HepG2 (cell line): Measurements from ENCODE around the gene TTC28. TPM values are rescaled to one million over a fixed set of nuclear protein-coding genes. Genes with fewer than 3 reads are reported as not detected.

Experiments
- ATAC-seq: fragments of 200-7000 bp; cut with Tn5 transposase; 3 replicates; pipeline ENCODE4 v1.9.1; 2020; ENCODE audit warnings: mild to moderate bottlenecking, moderate library complexity
- BruUV-seq: library from RNA; stranded (reverse); fragments of 400-500 nt; replicated peaks from 2 replicates; lab custom pipeline; 2021; lab: Mats Ljungman, UMichigan
- CTCF ChIA-PET: fragments of 300-600 bp; formaldehyde crosslinking; extraction: SDS; loops from one replicate; lab custom pipeline; 2021; ENCODE audit warnings: low total read pairs, inconsistent platforms, low intra/inter-chr PET ratio; lab: Yijun Ruan, JAX
- POLR2A ChIA-PET: fragments of 350-600 bp; sonication (Branson Sonifier 250); formaldehyde crosslinking; loops from one replicate; lab custom pipeline; 2020; ENCODE audit warnings: antibody characterized with exemption, inconsistent platforms; lab: Yijun Ruan, JAX
- DNase-seq: peaks from one replicate; pipeline ENCODE4 v3.0.0-alpha.2; 2015; ENCODE audit warnings: low spot score
- FAIRE-seq: peaks from 3 replicates; lab custom pipeline; 2011; peaks lifted over from hg19 to GRCh38; lab: Jason Lieb, UNC
- H2AFZ ChIP-seq: one replicate; pipeline ENCODE4 v1.6.1; 2011; ENCODE audit warnings: low read length, inconsistent platforms
- H3K27ac ChIP-seq: fragments of 300-600 bp; 3 replicates; pipeline ENCODE4 v1.8.0; 2011; ENCODE audit warnings: mixed run types, mild to moderate bottlenecking, mixed read lengths, low read length, inconsistent platforms; ENCODE audit not compliant: insufficient read depth; ENCODE audit errors: extremely low read length
- H3K27me3 ChIP-seq, 2 experiments: fragments of 200-600 bp in 1 of 2; 2 replicates in 1 of 2; 3 replicates in 1 of 2; pipeline versions ENCODE4 v1.6.0 to v1.8.0; 2011; ENCODE audit warnings: low read length in 2 of 2, mild to moderate bottlenecking in 2 of 2, moderate library complexity in 2 of 2, inconsistent platforms in 1 of 2; ENCODE audit not compliant: insufficient read depth in 2 of 2, control insufficient read depth in 1 of 2
- H3K36me3 ChIP-seq, 2 experiments: fragments of 200-600 bp in 1 of 2; replicated peaks in 1 of 2; 2 replicates in 1 of 2; 3 replicates in 1 of 2; pipeline versions ENCODE4 v1.5.1 to v1.8.0; 2011; ENCODE audit warnings: low read length in 2 of 2, inconsistent platforms in 1 of 2; ENCODE audit not compliant: insufficient read depth in 2 of 2, control insufficient read depth in 1 of 2
- H3K4me1 ChIP-seq: 2 replicates; pipeline ENCODE4 v1.5.1; 2012; ENCODE audit warnings: low read length, inconsistent platforms; ENCODE audit not compliant: insufficient read depth
- H3K4me2 ChIP-seq: 2 replicates; pipeline ENCODE4 v1.6.0; 2011; ENCODE audit warnings: low read depth, low read length, inconsistent platforms
- H3K4me3 ChIP-seq, 3 experiments: fragments of 200-600 bp in 1 of 3; sonication (generic), shearing (Covaris generic) in 1 of 3; replicated peaks in 1 of 3; 2 replicates each; pipeline ENCODE4 v1.5.1; 2011 to 2016; ENCODE audit warnings: low read length in 3 of 3, inconsistent platforms in 2 of 3, low read depth in 2 of 3, mild to moderate bottlenecking in 2 of 3, control low read depth in 1 of 3, mixed read lengths in 1 of 3; ENCODE audit not compliant: insufficient read depth in 1 of 3
- H3K79me2 ChIP-seq: one replicate; pipeline ENCODE4 v1.6.1; 2011; ENCODE audit warnings: low read length, inconsistent platforms; ENCODE audit not compliant: insufficient read depth
- H3K9ac ChIP-seq: 2 replicates; pipeline ENCODE4 v1.6.0; 2011; ENCODE audit warnings: mild to moderate bottlenecking, low read depth, low read length, inconsistent platforms; ENCODE audit not compliant: insufficient read depth
- H3K9me3 ChIP-seq: 2 replicates; pipeline ENCODE4 v1.5.1; 2012; ENCODE audit warnings: mild to moderate bottlenecking, low read length
- H4K20me1 ChIP-seq: 2 replicates; pipeline ENCODE4 v1.6.0; 2011; ENCODE audit warnings: inconsistent platforms, mild to moderate bottlenecking, low read length, moderate library complexity; ENCODE audit not compliant: insufficient read depth
- ATRX ChIP-seq: sonication (generic); formaldehyde crosslinking; IDR thresholded peaks from 2 replicates; pipeline ENCODE4 v1.4.0; 2020; ENCODE audit warnings: missing genetic modification reagents, borderline replicate concordance
- GTF3A ChIP-seq: sonication (generic); formaldehyde crosslinking; conservative IDR thresholded peaks from 2 replicates; pipeline ENCODE4 v1.4.0; 2020; ENCODE audit warnings: mild to moderate bottlenecking, missing genetic modification reagents
- JUND ChIP-seq: sonication (generic); formaldehyde crosslinking; IDR thresholded peaks from 2 replicates; pipeline ENCODE4 v1.8.0; 2022; ENCODE audit warnings: mild to moderate bottlenecking, missing genetic modification reagents
- RFX3 ChIP-seq: IDR thresholded peaks from 2 replicates; pipeline ENCODE4 v1.6.1; 2016; ENCODE audit warnings: missing biosample characterization, missing genetic modification reagents
- SP140L ChIP-seq: sonication (generic); formaldehyde crosslinking; IDR thresholded peaks from 2 replicates; pipeline ENCODE4 v1.4.0; 2020; ENCODE audit warnings: missing genetic modification reagents, borderline replicate concordance
- THAP7 ChIP-seq: sonication (generic); formaldehyde crosslinking; IDR thresholded peaks from 2 replicates; pipeline ENCODE4 v1.8.1; 2023; ENCODE audit warnings: mild to moderate bottlenecking, missing genetic modification reagents
- ZFP36 ChIP-seq: fragments of 150-350 bp; IDR thresholded peaks from 2 replicates; pipeline ENCODE4 v1.6.1; 2018; ENCODE audit warnings: borderline replicate concordance, low read length, low read depth; ENCODE audit not compliant: partially characterized antibody
- ZNF589 ChIP-seq: sonication (generic); formaldehyde crosslinking; conservative IDR thresholded peaks from 2 replicates; pipeline ENCODE4 v1.8.0; 2022; ENCODE audit warnings: mild to moderate bottlenecking, moderate library complexity, missing genetic modification reagents
- WGBS: methylation state at CpG from one replicate; pipeline ENCODE4 v1.1.6; 2017; ENCODE audit warnings: low lambda C conversion rate; 5-methylcytosine and 5-hydroxymethylcytosine counted together
- in situ Hi-C: cut with HindIII; loops from 2 replicates; pipeline ENCODE4 v1.10.0; 2017; ENCODE audit warnings: low pct_unique_long_range_greater_than_20kb; ENCODE audit not compliant: extremely low pct_ligation_motif_present
- intact Hi-C: fragments of 100-400 bp; cut with micrococcal nuclease; formaldehyde crosslinking; loops from one replicate; pipeline ENCODE4 v1.10.0; 2022; ENCODE audit not compliant: unreplicated experiment
- polyA plus RNA-seq, 8 experiments: library from polyadenylated mRNA; depleted of rRNA in 3 of 8; stranded (reverse) in 7 of 8; unstranded in 1 of 8; fragments of >200 nt; fragmentation: Illumina TruSeq in 4 of 8; extraction: Trizol in 4 of 8; gene quantifications; 2 replicates each; pipeline versions ENCODE4 v1.2.1 to v1.2.3, GENCODE V29; 2011 to 2016; ENCODE audit warnings: low read depth in 4 of 8, missing spikeins in 1 of 8, mixed read lengths in 1 of 8; ENCODE audit not compliant: insufficient read depth in 1 of 8
- total RNA-seq, 5 experiments: library from RNA; depleted of rRNA; stranded (reverse); fragments of >200 nt; fragmentation: Illumina TruSeq; extraction: Trizol; gene quantifications; 2 replicates each; pipeline ENCODE4 v1.2.3, GENCODE V29; 2016; ENCODE audit warnings: low read depth in 1 of 5

The TTC28 gene
- total and polyA plus RNA-seq, 2 of the 13 experiments (the other 11 are each of a cell fraction or from before 2014, with no cell fraction given): 4.2 to 13.1 TPM

GRCh38 chr22:28188178-28188879, 491.3 kb downstream of the TTC28 start:
- Histone ChIP-seq H2AFZ (no peak overlapping the region), H3K4me1 (no peaks in the 10 kb centered on the region), H4K20me1 (no peaks in the 10 kb centered on the region)
- no peak for ATAC-seq
- WGBS: 87% methylated on average over 5 of the region's 5 CpGs
- FAIRE-seq: no peak
- TF ChIP-seq ZNF589 (CRISPR knock-in tag): no peak
- TF ChIP-seq SP140L (CRISPR knock-in tag): no peak
- no peak for TF ChIP-seq JUND (CRISPR knock-in tag)
- TF ChIP-seq RFX3 (CRISPR knock-in tag): no peak
- no peak for TF ChIP-seq GTF3A (CRISPR knock-in tag)
- no peak for TF ChIP-seq ATRX (CRISPR knock-in tag)
- TF ChIP-seq ZFP36: no peak
- TF ChIP-seq THAP7: no peak
- TF ChIP-seq, all 625 proteins: peak for 0
- intact Hi-C loops (no loop called here), in situ Hi-C loops (no loop called here)
- H3K4me3 ChIP-seq: no peak overlapping the region
- no peak overlapping the region for H3K27ac ChIP-seq
- ChIA-PET CTCF (no interaction called here), POLR2A (no interaction called here)
- no TSS peak for BruUV-seq
- no peaks in the 10 kb centered on the region for H3K27me3 ChIP-seq
- H3K79me2 ChIP-seq: no peaks in the 10 kb centered on the region
- no peak for DNase-seq
- H3K4me2 ChIP-seq: no peak overlapping the region
- no peaks in the 10 kb centered on the region for H3K36me3 ChIP-seq
- H3K9me3 ChIP-seq: no peaks in the 10 kb centered on the region
- no peak overlapping the region for H3K9ac ChIP-seq
